Keratinocyte (primary cell): Measurements from ENCODE around the gene GRWD1.

Experiments
- CTCF ChIP-seq, 3 experiments: IDR thresholded peaks in 1 of 3; conservative IDR thresholded peaks in 1 of 3; optimal IDR thresholded peaks in 1 of 3; 2 replicates in 2 of 3; 3 replicates in 1 of 3; pipeline versions ENCODE3 to v1.5.1; 2011; ENCODE audit warnings: low read length in 3 of 3, mild to moderate bottlenecking in 3 of 3, moderate library complexity in 2 of 3, control low read depth in 1 of 3, inconsistent platforms in 1 of 3; ENCODE audit not compliant: insufficient read depth in 2 of 3; ENCODE audit errors: extremely low read depth in 1 of 3
- EZH2 ChIP-seq: IDR thresholded peaks from one replicate; pipeline ENCODE4 v1.6.1; 2012; ENCODE audit warnings: inconsistent platforms, mild to moderate bottlenecking, low read length, moderate library complexity

- TF ChIP-seq CTCF (optimal IDR thresholded peaks at IDR 0.05 in 1 of 3, IDR thresholded peaks at IDR 0.05 in 1 of 3, conservative IDR thresholded peaks at IDR 0.05 in 1 of 3; ENCODE audit: extremely low read depth in 1 of 3, insufficient read depth in 2 of 3, low read length in 3 of 3) (no peak), EZH2 (no peak)
Measured at GRCh38 chr19:48398102-48398374, 47.7 kb upstream of the GRWD1 start.
